ENCODE measurements around the gene C4BPA. TPM values are rescaled to one million over a fixed set of nuclear protein-coding genes. Genes with fewer than 3 reads are reported as not detected.

Gene C4BPA
- total RNA-seq, 1 donor from 2014 or later = 792 TPM

DNA sequence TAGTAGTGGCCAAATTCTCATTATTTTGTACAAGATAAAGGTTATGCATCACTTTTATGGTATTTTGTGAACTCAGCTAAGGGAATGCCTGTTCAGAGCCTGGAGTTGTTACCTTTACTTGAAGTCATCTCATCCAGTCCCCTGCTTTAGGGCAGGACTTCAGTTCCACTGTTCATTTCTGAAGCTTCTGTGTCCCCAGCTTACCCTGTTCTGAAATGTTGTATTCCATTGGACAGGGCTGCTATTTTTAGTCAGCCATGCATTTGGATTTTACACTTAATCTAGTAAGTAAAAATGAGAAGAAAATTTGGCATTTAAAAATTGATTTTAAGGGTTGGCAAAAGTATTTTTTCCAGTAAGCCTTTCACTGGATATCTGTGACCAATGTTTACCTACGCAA lies 27.0 kb upstream of the C4BPA start:
- ATAC-seq (no peak), DNase-seq (ENCODE audit: low spot score) (no peak)

- peak; percentile 72 for DNase-seq (ENCODE audit: low spot score)
- ATAC-seq = peak; percentile 98
These were observed 26.3 kb upstream of the C4BPA start for GRCh38 chr1:207077470-207078377.

DNA sequence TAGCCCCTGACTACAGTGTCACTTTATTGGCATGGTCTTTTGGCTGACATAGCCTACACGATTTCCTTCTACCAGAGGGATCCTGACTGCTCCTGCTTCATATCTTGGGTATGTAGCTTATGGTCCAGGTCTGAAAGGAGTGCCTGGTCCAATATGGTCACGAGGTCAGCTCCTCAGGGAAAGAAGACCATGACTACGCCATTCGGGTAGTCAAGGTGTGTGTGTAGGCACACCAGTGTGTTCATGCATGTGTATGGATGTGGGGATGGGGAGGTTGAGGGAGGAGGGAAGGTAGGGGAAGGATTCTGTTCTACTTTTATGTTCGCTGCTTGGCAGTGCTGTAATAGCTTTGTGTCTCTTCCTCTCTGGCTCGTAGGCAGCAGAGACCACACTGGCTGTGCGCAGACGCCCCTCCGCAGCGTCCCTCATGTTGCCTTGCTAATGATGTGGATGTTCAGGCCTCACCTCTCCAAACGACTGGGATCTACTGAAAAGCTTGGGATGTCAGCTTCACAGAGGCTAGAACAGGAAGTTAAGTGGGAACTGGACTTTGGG lies 25.4 kb upstream of the C4BPA start:
- DNase-seq (ENCODE audit: low spot score) (no peak), ATAC-seq (no peak)

DNA sequence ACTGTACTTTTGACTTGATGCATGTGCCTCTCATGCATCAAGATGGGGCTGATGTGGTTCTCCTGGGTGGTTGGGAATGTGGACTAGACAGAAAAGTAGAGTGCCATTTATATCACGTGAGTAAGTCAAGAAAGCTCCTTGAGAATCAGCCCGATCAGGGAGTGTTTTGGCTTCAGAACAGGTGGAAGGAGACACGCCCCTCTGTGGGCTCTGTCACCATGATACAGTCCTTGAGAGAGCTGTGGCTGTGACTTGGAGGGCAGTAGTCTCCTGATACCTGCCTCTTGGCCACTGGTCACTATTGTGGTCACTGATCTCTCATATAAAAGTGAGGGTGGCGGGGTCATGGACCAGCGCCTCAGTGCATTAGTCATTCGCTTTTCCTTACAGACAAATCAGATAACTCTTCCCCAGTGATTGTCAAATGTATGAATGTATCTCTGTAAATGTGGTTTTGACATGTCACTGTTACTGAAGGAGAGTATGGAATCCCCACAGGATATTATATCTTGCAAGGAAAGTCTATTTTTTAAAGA lies 24.3 kb upstream of the C4BPA start:
- DNase-seq (ENCODE audit: low spot score) (no peak), ATAC-seq (no peak)

- DNase-seq (ENCODE audit: low spot score) (no peak), ATAC-seq (no peak)
These were observed 22.9 kb upstream of the C4BPA start for GRCh38 chr1:207081088-207081487.

DNA sequence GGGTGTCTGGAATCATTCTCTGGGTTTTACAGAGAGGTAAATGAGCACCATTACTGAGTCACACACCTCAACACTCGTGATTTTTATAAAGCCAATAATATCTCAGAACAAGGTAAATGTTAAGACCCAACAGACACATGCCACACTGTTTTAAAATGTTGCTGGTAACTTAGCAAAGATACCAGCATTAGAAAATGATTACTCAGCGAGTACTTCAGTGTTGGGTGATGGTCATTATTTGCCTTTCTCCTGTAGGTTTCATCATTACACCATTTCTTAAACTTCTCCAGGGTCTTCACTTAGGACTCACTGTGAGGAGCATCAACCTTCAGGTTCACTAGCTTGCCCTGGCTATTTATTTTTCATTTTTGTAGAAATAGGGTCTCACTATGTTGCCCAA lies 22.2 kb upstream of the C4BPA start:
- no peak for ATAC-seq

GRCh38 chr1:207084232-207084631 lies 19.8 kb upstream of the C4BPA start:
- ATAC-seq (no peak), DNase-seq (ENCODE audit: low spot score) (no peak)

More for the DNA sequence above, 22.2 kb upstream of the C4BPA start:
- DNase-seq (ENCODE audit: low spot score) = no peak

GRCh38 chr1:207084701-207085180 lies 19.3 kb upstream of the C4BPA start:
- peak; percentile 58 for DNase-seq (ENCODE audit: low spot score)
- peak; percentile 65 for ATAC-seq

DNA sequence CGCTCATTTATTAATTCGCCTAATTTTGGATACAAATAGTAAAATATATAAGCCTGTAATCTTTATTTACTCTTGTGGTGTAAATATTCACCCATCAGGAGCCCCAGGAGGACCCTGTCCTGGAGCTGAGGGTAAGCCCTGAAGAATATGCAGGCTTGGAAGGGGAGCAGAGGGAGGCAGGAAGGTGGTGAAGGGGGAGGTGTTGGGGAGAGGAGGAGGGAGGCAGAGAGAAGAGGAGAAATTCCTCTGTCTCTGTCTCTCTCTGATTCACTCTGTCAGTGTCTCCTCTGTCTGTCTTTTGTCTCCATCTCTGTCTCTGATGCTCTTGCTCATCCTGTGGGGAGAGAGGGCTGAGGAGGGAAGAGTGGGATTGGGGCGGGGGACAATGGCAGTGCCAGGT lies 18.1 kb upstream of the C4BPA start:
- ATAC-seq (no peak), DNase-seq (ENCODE audit: low spot score) (no peak)

DNA sequence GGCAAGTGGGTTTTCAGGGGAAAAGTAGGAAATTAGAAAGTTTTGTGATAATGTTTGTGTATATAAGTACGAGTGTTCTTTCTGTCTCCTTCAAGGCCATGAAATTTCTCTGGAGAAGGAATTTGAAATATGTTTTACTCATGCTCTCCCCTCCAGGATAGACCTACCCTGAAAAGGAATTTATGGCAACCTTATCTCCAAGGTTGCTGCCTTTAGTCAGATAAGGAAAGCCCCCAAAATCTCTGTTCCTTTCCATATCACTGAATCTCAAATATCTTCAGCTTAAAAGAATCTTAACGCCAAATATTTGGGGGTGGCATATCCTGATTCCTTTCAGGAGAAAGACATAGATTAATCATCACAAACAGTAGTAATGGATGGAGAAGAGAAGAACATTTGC lies 15.9 kb upstream of the C4BPA start:
- ATAC-seq = no peak
- DNase-seq (ENCODE audit: low spot score) = no peak

GRCh38 chr1:207088701-207089626 lies 15.1 kb upstream of the C4BPA start, which contains the start of gene C4BPB:
Gene C4BPB (plus strand): TSS chr1:207088860. CDS start chr1:207089532, 672 bp downstream.
- peak; percentile 80 for ATAC-seq

GRCh38 chr1:207089627-207090355 lies 14.2 kb upstream of the C4BPA start:
- DNase-seq (ENCODE audit: low spot score) (no peak), ATAC-seq (peak; percentile 19)

More at GRCh38 chr1:207088701-207089626, 15.1 kb upstream of the C4BPA start, which contains the start of gene C4BPB:
- peak; percentile 87 for DNase-seq (ENCODE audit: low spot score)

DNA sequence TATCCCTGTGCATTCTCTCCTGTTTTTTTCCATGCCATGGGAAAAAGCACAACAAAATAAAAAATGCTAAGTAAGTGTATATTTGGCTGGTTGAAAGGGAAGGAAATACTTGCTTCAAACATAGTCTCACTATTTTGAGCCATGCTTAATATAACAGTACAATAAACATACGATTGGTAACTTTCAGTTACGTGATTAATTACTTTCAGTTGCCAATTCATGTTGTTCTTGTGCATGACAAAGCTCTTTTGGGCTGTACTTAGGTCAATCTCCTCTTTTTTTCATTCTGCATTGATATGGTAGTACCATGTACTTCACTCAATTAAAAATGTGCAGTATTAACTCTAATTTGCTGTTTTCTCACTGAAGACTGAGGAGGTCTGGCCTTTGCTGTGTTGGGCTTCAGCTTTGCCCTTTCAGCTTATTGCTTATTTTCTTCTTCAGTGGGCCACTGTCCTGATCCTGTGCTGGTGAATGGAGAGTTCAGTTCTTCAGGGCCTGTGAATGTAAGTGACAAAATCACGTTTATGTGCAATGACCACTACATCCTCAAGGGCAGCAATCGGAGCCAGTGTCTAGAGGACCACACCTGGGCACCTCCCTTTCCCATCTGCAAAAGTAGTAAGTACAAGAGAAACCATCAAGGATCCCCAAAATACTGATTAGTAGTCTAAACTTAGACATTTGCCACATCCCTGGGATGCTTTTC lies 12.7 kb upstream of the C4BPA start:
- DNase-seq (ENCODE audit: low spot score) = no peak
- peak; percentile 21 for ATAC-seq

DNA sequence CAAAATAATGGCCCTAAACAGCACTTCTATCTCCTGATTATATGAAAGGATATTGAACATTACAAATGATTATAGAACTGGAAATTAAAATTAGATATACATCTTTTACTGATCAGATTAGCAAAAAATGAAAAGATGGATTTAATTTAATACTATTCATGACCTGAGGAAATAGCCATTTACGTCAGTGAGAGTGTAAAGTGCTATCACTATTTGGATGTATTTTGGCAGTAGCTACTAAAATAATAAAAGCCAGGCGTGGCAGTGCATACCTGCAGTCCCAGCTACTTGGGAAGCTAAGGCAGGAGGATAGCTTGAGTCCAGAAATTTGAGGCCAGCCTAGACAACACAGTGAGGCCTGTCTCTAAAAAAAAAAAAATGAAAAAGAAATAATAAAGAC lies 10.1 kb upstream of the C4BPA start:
- no peak for ATAC-seq
- no peak for DNase-seq (ENCODE audit: low spot score)

DNA sequence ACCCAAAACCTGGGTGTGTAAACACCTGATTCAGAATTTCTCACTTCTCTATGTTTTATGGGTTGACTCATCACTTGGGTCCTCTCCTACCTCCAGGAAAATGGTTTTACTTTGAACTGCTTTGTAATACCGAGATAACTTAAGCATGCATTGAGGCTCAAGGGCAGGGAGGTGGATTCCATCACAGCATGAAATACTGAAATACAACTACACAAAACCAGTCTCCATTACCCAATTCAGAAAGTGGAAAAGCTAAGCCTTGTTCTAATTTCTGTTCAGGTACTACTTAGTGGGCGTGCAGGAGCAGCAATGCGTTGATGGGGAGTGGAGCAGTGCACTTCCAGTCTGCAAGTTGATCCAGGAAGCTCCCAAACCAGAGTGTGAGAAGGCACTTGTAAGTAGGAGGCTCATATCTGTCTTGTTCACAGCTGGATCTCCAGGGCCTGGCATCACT lies 6.1 kb upstream of the C4BPA start:
- ATAC-seq = no peak
- no peak for DNase-seq (ENCODE audit: low spot score)

GRCh38 chr1:207101720-207102119 lies 2.3 kb upstream of the C4BPA start:
- DNase-seq (ENCODE audit: low spot score) = no peak
- no peak for ATAC-seq

DNA sequence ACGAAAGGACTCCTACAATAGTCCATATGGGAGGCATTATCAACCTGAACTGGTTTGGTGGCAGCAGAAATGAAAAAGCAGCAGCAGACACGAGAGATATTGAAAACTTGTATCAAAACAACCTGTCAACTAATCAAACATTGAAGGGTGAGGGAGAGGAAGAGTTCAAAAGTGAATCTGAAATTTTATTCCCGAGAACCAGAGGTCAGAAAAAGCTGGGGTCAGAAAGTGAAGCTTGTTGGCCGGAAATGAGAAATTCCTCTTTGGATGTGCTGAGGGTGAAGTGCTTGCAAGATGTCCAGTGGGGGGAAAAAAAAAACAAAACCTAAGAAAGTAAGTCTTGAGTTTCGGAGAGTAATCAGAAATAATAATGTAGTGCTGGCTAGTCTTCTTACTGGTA lies 1.9 kb upstream of the C4BPA start:
- peak; percentile 14 for ATAC-seq

DNA sequence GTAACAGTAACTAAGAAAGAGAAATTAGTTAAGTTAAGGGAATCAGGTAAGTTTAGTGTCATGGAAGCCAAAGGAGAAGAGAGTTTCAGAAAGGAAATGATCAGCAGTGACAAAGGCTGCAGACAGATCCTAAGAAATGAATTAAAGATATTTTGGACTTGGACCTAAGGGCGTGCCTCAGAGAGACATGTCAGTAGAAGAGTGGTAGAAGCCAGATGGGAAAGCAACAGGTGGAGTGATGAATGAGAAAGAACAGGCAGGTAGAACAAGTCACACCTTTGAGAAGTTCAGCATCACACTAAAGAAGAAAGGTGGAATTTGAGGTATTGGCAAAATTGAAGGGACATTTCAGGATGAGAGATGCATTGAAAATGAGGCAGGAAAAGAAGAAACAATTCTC lies 1.4 kb upstream of the C4BPA start:
- DNase-seq (ENCODE audit: low spot score) (no peak), ATAC-seq (no peak)

More for the DNA sequence above, 1.9 kb upstream of the C4BPA start:
- no peak for DNase-seq (ENCODE audit: low spot score)

DNA sequence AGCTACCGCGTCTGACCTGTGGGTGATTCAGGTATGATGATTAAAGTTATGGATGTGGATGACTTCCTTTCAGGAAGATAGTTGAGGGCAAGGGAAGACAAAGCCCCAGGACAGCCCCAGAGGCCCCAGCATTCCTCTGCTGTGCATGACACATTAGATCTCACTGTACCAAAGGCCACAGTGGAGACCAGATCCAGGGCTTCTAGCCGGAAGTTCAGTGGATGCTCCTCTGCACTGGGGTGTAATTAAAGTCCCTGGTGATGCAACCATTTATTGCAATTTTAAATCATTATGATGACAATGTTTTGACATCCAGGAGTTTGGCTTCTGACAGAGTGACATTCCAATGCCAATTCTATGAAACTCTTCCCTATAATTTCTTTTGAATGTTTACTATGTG lies 5.0 kb downstream of the C4BPA start:
- DNase-seq (ENCODE audit: low spot score) (no peak), ATAC-seq (peak; percentile 33)
